ENCODE measurements around the gene PDE7B. TPM values are rescaled to one million over a fixed set of nuclear protein-coding genes. Genes with fewer than 3 reads are reported as not detected.

PDE7B gene
- total and polyA plus RNA-seq, 2 of the 13 experiments (the other 11 are each of a cell fraction or from before 2014, with no cell fraction given) = not detected

DNA sequence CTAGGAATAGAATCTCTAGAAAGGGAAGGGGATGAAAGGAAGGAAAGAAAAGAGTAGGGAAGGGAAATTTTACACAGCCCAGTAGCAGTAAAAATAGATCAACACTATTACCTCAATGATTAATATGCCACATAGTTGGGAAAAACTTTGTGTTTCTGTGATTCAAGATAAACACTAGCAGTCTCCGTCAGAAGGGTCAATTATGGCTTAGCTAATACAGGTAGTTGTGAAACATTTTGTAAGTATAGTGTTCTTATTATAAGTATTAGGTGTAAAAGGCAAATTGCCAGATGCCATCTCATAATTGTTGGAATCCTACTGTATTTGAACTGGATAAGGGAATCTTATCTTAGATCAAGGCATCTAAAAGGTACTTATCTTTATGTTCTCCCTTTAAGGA, 232.9 kb downstream of the PDE7B start:
- H3K4me3 ChIP-seq (replicated peaks in 1 of 3; ENCODE audit: insufficient read depth in 1 of 3, low read depth in 2 of 3, low read length in 3 of 3) = no peak overlapping the region
- H3K36me3 ChIP-seq (replicated peaks in 1 of 2; ENCODE audit: control insufficient read depth in 1 of 2, insufficient read depth in 2 of 2, low read length in 2 of 2) = no peaks in the 10 kb centered on the region
- intact Hi-C loops (cut with micrococcal nuclease; ENCODE audit: unreplicated experiment) (no loop called here), in situ Hi-C loops (cut with HindIII; ENCODE audit: extremely low pct_ligation_motif_present, low pct_unique_long_range_greater_than_20kb) (no loop called here)
- no peaks in the 10 kb centered on the region for H3K27me3 ChIP-seq (ENCODE audit: control insufficient read depth in 1 of 2, insufficient read depth in 2 of 2, low read length in 2 of 2)
- POLR2A ChIA-PET = no interaction called here
- H3K4me1 ChIP-seq (ENCODE audit: insufficient read depth, low read length) = no peaks in the 10 kb centered on the region
- no peak overlapping the region for H3K4me2 ChIP-seq (ENCODE audit: low read depth, low read length)
- FAIRE-seq (no peak), ATAC-seq (no peak), DNase-seq (ENCODE audit: low spot score) (no peak)
- CTCF ChIA-PET (ENCODE audit: low intra/inter-chr PET ratio, low total read pairs) = no interaction called here
- no TSS peak for BruUV-seq (replicated peaks)
- no peak overlapping the region for H3K27ac ChIP-seq (ENCODE audit: extremely low read length, insufficient read depth, low read length)
- no peak for TF ChIP-seq ZNF569 (CRISPR knock-in tag; IDR thresholded peaks at IDR 0.05; ENCODE audit: borderline replicate concordance)
- H3K9ac ChIP-seq (ENCODE audit: insufficient read depth, low read depth, low read length) = no peak overlapping the region
- H3K9me3 ChIP-seq (ENCODE audit: low read length) = no peaks in the 10 kb centered on the region
- WGBS (ENCODE audit: low lambda C conversion rate) = 0% methylated on average over 1 of the region's 1 CpG
- H3K79me2 ChIP-seq (ENCODE audit: insufficient read depth, low read length) = no peaks in the 10 kb centered on the region
- no peak overlapping the region for H2AFZ ChIP-seq (ENCODE audit: low read length)
- H4K20me1 ChIP-seq (ENCODE audit: insufficient read depth, low read length) = no peaks in the 10 kb centered on the region

DNA sequence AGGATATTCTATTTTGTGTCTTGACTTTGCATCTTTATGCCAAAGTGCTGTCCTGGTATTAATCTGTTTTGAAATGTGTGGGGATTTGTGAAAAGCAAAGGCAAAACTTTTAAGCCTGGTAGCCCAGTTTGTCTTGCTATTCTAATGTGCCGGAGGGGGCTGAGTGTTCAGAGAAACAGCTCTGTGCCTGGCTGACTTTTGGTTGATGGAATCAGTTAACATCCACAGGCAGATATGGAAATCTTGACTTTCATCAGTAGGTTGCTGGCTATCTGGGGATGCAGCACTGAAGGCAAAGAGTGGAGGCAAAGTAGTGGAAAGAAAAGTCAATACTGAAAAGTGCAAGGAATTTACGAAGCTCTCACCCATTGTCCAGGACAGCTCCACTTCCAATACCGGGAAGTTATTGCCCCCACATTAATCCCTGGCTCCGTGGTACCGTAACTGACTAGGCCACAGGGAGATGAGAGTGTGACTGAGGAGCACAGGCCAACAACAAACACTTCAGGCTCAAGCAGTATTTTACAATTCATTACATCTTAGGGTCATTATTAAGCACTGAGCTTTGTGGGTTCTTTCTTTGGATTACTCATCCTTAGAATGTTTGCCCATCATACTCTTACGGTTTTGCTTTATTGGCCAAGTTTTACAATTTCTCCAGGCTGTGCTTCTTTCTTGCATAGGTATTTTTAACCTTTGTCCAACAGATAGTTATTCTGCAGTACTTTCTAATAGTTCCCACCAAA, 234.0 kb downstream of the PDE7B start:
- Histone ChIP-seq H3K9ac (ENCODE audit: insufficient read depth, low read depth, low read length) (no peak overlapping the region), H4K20me1 (ENCODE audit: insufficient read depth, low read length) (no peaks in the 10 kb centered on the region), H3K9me3 (ENCODE audit: low read length) (no peaks in the 10 kb centered on the region), H3K79me2 (ENCODE audit: insufficient read depth, low read length) (no peaks in the 10 kb centered on the region), H3K4me3 (replicated peaks in 1 of 3; ENCODE audit: insufficient read depth in 1 of 3, low read depth in 2 of 3, low read length in 3 of 3) (no peak overlapping the region), H3K27ac (ENCODE audit: extremely low read length, insufficient read depth, low read length) (no peak overlapping the region), H3K27me3 (ENCODE audit: control insufficient read depth in 1 of 2, insufficient read depth in 2 of 2, low read length in 2 of 2) (no peaks in the 10 kb centered on the region), H3K4me1 (ENCODE audit: insufficient read depth, low read length) (peaks cover 3% of the 10 kb centered on the region), H3K4me2 (ENCODE audit: low read depth, low read length) (no peak overlapping the region), H3K36me3 (replicated peaks in 1 of 2; ENCODE audit: control insufficient read depth in 1 of 2, insufficient read depth in 2 of 2, low read length in 2 of 2) (no peaks in the 10 kb centered on the region), H2AFZ (ENCODE audit: low read length) (no peak overlapping the region)
- DNase-seq (ENCODE audit: low spot score) (no peak), ATAC-seq (no peak), FAIRE-seq (no peak)
- BruUV-seq (replicated peaks) = no TSS peak
- in situ Hi-C loops (cut with HindIII; ENCODE audit: extremely low pct_ligation_motif_present, low pct_unique_long_range_greater_than_20kb) = no loop called here
- intact Hi-C loops (cut with micrococcal nuclease; ENCODE audit: unreplicated experiment) = no loop called here
- ChIA-PET CTCF (ENCODE audit: low intra/inter-chr PET ratio, low total read pairs) (no interaction called here), POLR2A (no interaction called here)
- WGBS (ENCODE audit: low lambda C conversion rate) = 20% methylated on average over 6 of the region's 6 CpGs
- TF ChIP-seq, protein P1, sequence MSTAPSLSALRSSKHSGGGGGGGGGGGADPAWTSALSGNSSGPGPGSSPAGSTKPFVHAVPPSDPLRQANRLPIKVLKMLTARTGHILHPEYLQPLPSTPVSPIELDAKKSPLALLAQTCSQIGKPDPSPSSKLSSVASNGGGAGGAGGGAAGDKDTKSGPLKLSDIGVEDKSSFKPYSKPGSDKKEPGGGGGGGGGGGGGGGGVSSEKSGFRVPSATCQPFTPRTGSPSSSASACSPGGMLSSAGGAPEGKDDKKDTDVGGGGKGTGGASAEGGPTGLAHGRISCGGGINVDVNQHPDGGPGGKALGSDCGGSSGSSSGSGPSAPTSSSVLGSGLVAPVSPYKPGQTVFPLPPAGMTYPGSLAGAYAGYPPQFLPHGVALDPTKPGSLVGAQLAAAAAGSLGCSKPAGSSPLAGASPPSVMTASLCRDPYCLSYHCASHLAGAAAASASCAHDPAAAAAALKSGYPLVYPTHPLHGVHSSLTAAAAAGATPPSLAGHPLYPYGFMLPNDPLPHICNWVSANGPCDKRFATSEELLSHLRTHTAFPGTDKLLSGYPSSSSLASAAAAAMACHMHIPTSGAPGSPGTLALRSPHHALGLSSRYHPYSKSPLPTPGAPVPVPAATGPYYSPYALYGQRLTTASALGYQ (CRISPR knock-in tag; IDR thresholded peaks at IDR 0.05) = no peak
- no peak for TF ChIP-seq FOXA3 (CRISPR knock-in tag; IDR thresholded peaks at IDR 0.05)
- TF ChIP-seq, protein P2, sequence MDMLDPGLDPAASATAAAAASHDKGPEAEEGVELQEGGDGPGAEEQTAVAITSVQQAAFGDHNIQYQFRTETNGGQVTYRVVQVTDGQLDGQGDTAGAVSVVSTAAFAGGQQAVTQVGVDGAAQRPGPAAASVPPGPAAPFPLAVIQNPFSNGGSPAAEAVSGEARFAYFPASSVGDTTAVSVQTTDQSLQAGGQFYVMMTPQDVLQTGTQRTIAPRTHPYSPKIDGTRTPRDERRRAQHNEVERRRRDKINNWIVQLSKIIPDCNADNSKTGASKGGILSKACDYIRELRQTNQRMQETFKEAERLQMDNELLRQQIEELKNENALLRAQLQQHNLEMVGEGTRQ (IDR thresholded peaks at IDR 0.05; ENCODE audit: low read depth, low read length) = no peak
- TF ChIP-seq, protein P2 (CRISPR knock-in tag; IDR thresholded peaks at IDR 0.05; ENCODE audit: borderline replicate concordance) = no peak
- TF ChIP-seq, protein P3, sequence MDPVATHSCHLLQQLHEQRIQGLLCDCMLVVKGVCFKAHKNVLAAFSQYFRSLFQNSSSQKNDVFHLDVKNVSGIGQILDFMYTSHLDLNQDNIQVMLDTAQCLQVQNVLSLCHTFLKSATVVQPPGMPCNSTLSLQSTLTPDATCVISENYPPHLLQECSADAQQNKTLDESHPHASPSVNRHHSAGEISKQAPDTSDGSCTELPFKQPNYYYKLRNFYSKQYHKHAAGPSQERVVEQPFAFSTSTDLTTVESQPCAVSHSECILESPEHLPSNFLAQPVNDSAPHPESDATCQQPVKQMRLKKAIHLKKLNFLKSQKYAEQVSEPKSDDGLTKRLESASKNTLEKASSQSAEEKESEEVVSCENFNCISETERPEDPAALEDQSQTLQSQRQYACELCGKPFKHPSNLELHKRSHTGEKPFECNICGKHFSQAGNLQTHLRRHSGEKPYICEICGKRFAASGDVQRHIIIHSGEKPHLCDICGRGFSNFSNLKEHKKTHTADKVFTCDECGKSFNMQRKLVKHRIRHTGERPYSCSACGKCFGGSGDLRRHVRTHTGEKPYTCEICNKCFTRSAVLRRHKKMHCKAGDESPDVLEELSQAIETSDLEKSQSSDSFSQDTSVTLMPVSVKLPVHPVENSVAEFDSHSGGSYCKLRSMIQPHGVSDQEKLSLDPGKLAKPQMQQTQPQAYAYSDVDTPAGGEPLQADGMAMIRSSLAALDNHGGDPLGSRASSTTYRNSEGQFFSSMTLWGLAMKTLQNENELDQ (CRISPR knock-in tag; IDR thresholded peaks at IDR 0.05; ENCODE audit: borderline replicate concordance) = no peak
- TF ChIP-seq CAMTA2 (CRISPR knock-in tag; IDR thresholded peaks at IDR 0.05; ENCODE audit: borderline replicate concordance) = no peak
- TF ChIP-seq ZNF670 (CRISPR knock-in tag; IDR thresholded peaks at IDR 0.05; ENCODE audit: borderline replicate concordance) = no peak
- TF ChIP-seq TMF1 (CRISPR knock-in tag; IDR thresholded peaks at IDR 0.05; ENCODE audit: low read depth) = no peak
